Measurements from ENCODE around the gene FNDC1.

DNA sequence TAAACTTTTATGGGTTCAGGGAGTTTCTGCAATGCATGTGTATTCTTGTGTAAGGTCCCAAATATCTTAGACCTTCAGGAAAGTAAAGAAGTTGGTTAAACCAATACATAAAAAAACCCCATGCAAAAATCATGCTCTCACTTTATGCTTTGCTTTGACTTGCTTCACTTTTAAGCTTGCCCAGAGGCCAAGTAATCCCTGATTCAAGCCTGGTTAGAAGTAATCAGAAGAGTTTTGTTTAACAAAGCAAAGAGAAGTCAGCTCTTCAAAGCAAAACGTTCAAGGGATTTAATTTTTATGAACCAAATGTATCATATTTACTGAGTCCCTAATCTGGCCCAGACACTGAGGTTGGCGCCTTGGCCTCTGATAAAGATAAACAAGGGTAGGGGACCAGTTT lies 26.7 kb upstream of the FNDC1 start:
- TF ChIP-seq POLR2A (IDR thresholded peaks at IDR 0.05), result no peak
- no peak for TF ChIP-seq POLR2AphosphoS5 (IDR thresholded peaks at IDR 0.05)
- TF ChIP-seq, protein P1, sequence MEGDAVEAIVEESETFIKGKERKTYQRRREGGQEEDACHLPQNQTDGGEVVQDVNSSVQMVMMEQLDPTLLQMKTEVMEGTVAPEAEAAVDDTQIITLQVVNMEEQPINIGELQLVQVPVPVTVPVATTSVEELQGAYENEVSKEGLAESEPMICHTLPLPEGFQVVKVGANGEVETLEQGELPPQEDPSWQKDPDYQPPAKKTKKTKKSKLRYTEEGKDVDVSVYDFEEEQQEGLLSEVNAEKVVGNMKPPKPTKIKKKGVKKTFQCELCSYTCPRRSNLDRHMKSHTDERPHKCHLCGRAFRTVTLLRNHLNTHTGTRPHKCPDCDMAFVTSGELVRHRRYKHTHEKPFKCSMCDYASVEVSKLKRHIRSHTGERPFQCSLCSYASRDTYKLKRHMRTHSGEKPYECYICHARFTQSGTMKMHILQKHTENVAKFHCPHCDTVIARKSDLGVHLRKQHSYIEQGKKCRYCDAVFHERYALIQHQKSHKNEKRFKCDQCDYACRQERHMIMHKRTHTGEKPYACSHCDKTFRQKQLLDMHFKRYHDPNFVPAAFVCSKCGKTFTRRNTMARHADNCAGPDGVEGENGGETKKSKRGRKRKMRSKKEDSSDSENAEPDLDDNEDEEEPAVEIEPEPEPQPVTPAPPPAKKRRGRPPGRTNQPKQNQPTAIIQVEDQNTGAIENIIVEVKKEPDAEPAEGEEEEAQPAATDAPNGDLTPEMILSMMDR (IDR thresholded peaks at IDR 0.05), result no peak
